Suprapubic skin (tissue), 3 donors: ENCODE data around the gene SMCO2.

Source experiments
- CTCF ChIP-seq, 2 donors: fragments of 200-600 bp in 1 of 2; fragments of 450-650 bp in 1 of 2; sonication (generic) in 1 of 2; IDR thresholded peaks; one replicate each; pipeline ENCODE4 v1.5.1; 2016 to 2019; ENCODE audit warnings: antibody characterized with exemption in 2 of 2, mild to moderate bottlenecking in 1 of 2, moderate library complexity in 1 of 2
- EP300 ChIP-seq: sonication (generic); formaldehyde crosslinking; IDR thresholded peaks from one replicate; pipeline ENCODE4 v1.6.1; 2017; ENCODE audit warnings: antibody characterized with exemption

- TF ChIP-seq EP300 (no peak), CTCF (IDR thresholded peaks at IDR 0.05) (no peak)
Observed at GRCh38 chr12:27455589-27455988, 9.1 kb downstream of the SMCO2 start.
